Large intestine (tissue), 3 donors: ENCODE results near the gene SIRT1. TPM values are rescaled to one million over a fixed set of nuclear protein-coding genes. Genes with fewer than 3 reads are reported as not detected.

ENCODE experiments used
- DNase-seq, 2 donors: peaks; one replicate each; pipeline versions ENCODE4 v3.0.0 to v3.0.0-alpha.2; 2013
- H3K27ac ChIP-seq: one replicate; pipeline ENCODE4 v1.5.1; 2013; ENCODE audit warnings: low read length
- H3K27me3 ChIP-seq: 2 replicates; pipeline ENCODE4 v1.6.1; 2013; ENCODE audit warnings: low read length; ENCODE audit not compliant: control insufficient read depth, insufficient read depth
- H3K36me3 ChIP-seq: 2 replicates; pipeline ENCODE4 v1.6.1; 2013; ENCODE audit warnings: low read length; ENCODE audit not compliant: control insufficient read depth, insufficient read depth
- H3K4me1 ChIP-seq: one replicate; pipeline ENCODE4 v1.6.1; 2013; ENCODE audit warnings: low read length; ENCODE audit not compliant: control insufficient read depth, insufficient read depth
- H3K4me3 ChIP-seq: one replicate; pipeline ENCODE4 v1.5.1; 2013; ENCODE audit warnings: low read length
- H3K9me3 ChIP-seq: one replicate; pipeline ENCODE4 v1.6.1; 2013; ENCODE audit warnings: mild to moderate bottlenecking, low read depth, low read length, moderate library complexity; ENCODE audit not compliant: control insufficient read depth
- WGBS: methylation state at CpG from one replicate; pipeline ENCODE4 v1.1.5; 2013; ENCODE audit warnings: low lambda C conversion rate; ENCODE audit not compliant: insufficient coverage; 5-methylcytosine and 5-hydroxymethylcytosine counted together
- polyA plus RNA-seq: library from polyadenylated mRNA; unstranded; fragments of 120-200 nt; gene quantifications from one replicate; pipeline ENCODE4 v1.2.1, GENCODE V29; 2013

Gene SIRT1
- polyA plus RNA-seq, 1 donor: 20.6 TPM

DNA sequence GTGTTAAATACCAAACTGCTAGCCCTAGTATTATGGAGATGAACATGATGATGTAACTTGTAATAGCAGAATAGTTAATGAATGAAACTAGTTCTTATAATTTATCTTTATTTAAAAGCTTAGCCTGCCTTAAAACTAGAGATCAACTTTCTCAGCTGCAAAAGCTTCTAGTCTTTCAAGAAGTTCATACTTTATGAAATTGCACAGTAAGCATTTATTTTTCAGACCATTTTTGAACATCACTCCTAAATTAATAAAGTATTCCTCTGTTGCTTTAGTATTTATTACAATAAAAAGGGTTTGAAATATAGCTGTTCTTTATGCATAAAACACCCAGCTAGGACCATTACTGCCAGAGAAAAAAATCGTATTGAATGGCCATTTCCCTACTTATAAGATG is 33.2 kb downstream of the SIRT1 start:
- H3K36me3 ChIP-seq: peaks cover 37% of the 10 kb centered on the region
- DNase-seq: no peak
- WGBS: 100% methylated on average over 1 of the region's 1 CpG

DNA sequence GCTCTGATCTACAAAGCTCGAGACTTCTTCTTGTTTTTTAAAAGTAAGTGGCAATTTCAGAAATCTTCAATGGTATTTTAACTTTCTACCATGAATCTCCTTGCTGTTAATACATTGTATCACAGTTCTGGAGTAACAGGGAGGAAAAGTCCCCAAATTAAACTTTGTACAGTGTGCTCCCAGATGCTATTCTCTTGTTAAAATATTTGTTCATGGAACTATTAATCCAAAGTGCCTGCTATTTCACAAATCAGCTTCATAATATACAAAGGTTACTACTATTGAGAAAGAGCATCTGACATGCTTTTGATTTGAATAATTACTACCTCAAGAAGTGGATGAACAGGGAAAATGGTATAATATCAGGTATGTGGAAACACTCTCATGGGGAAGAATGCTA is 36.6 kb downstream of the SIRT1 start:
- H3K4me1 ChIP-seq: no peaks in the 10 kb centered on the region
- no peaks in the 10 kb centered on the region for H3K9me3 ChIP-seq
- no peaks in the 10 kb centered on the region for H3K27me3 ChIP-seq
- peaks cover 23% of the 10 kb centered on the region for H3K36me3 ChIP-seq
- no peak overlapping the region for H3K27ac ChIP-seq
- no CpG with 5 or more reads among the region's 1 CpG for WGBS
- no peak for DNase-seq
- no peak overlapping the region for H3K4me3 ChIP-seq

More for the DNA sequence above, 33.2 kb downstream of the SIRT1 start:
- H3K27ac ChIP-seq: no peak overlapping the region
- no peak overlapping the region for H3K4me3 ChIP-seq
- no peaks in the 10 kb centered on the region for H3K9me3 ChIP-seq
- no peaks in the 10 kb centered on the region for H3K27me3 ChIP-seq
- H3K4me1 ChIP-seq: no peaks in the 10 kb centered on the region

DNA sequence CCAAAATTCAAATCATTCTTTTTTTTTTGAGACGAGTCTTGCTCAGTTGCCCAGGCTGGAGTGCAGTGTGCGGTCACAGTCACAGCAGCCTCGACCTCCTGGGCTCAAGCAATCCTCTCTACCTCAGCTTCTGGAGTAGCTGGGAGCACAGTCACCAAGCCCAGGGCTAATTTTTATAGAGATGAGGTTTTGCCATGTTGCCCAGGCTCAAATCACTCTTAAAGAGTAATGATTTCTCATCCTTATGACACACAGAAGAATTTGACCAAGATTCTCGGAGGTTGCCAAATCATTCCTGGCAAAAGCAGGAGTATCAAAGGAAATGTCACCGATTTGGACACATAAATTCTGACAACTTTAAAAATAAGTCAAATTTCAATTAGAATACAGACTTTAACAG is 39.1 kb downstream of the SIRT1 start:
- H3K4me1 ChIP-seq: no peaks in the 10 kb centered on the region
- DNase-seq: no peak
- H3K27me3 ChIP-seq: no peaks in the 10 kb centered on the region
- WGBS: 90% methylated on average over 1 of the region's 5 CpGs
- no peak overlapping the region for H3K27ac ChIP-seq
- no peaks in the 10 kb centered on the region for H3K9me3 ChIP-seq
- no peak overlapping the region for H3K4me3 ChIP-seq
- peaks cover 24% of the 10 kb centered on the region for H3K36me3 ChIP-seq

DNA sequence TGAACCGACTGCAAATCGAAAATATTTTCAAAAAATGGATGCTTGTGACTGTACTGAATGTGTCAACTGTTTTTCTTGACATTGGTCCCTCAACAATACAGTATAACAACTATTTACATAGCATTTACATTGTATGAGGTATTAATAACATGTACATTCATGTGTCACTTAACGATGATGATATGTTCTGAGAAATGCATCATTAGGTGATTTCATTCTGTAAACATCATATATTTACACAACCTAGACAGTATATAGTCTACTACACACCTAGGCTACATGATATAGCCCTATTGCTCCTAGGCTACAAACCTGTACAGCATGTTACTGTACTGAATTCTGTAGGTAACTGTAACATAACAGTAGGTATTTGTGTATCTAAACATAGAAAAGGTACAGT is 39.7 kb downstream of the SIRT1 start:
- Histone ChIP-seq H3K4me1 (no peaks in the 10 kb centered on the region), H3K9me3 (no peaks in the 10 kb centered on the region), H3K27me3 (no peaks in the 10 kb centered on the region), H3K4me3 (no peak overlapping the region), H3K27ac (no peak overlapping the region), H3K36me3 (peaks cover 24% of the 10 kb centered on the region)
- no peak for DNase-seq
- WGBS: no CpG with 5 or more reads among the region's 3 CpGs

DNA sequence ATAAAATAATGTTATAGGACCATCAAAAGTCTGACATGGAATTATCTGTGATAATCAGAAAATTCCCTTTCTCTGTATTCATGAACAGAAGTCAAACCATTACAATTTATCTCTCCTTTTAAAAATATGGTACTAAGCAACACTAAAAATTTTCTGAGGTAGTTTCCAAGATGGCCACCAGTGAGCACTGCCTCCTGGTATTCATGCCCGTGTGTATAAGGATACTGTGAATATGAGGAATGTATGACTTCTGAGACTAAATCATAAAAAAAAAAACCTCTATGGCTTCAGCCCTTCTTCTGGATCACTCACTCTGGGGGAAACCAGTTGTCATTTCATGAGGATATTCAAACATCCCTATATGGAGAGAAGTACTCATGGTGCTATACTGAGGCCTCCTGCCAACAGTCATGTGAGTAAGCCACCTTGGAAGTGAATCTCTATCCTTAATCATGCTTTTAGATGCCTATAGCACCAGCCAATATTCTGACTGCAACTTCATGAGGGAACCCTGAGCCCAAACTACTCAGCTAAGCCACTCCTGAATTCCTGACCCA is 41.1 kb downstream of the SIRT1 start:
- no peaks in the 10 kb centered on the region for H3K4me1 ChIP-seq
- peaks cover 30% of the 10 kb centered on the region for H3K36me3 ChIP-seq
- H3K4me3 ChIP-seq: no peak overlapping the region
- no peaks in the 10 kb centered on the region for H3K9me3 ChIP-seq
- WGBS: no CpG with 5 or more reads among the region's 1 CpG
- no peaks in the 10 kb centered on the region for H3K27me3 ChIP-seq
- DNase-seq: no peak
- no peak overlapping the region for H3K27ac ChIP-seq

DNA sequence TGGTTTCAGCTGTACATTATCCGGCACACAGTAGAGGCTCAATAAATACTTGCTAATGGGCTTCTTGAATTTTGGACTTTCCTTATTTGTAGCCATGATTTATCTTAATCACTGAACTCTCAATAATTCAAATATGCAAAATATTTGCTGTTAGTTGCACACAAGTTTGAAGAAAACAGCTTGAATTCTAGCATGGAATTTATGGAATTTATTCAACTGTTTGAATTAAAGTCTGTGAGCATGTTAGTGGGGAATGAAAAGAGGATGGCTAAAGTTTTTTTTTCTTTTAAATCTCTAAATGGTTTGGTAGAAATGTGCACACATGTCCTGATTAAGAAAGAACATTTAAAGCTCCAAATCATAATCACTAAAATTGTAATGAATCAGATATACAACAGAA is 42.5 kb downstream of the SIRT1 start:
- no peak for DNase-seq
- Histone ChIP-seq H3K4me3 (no peak overlapping the region), H3K4me1 (no peaks in the 10 kb centered on the region), H3K27ac (no peak overlapping the region), H3K27me3 (no peaks in the 10 kb centered on the region), H3K9me3 (no peaks in the 10 kb centered on the region), H3K36me3 (peaks cover 41% of the 10 kb centered on the region)
- no CpG with 5 or more reads among the region's 1 CpG for WGBS

DNA sequence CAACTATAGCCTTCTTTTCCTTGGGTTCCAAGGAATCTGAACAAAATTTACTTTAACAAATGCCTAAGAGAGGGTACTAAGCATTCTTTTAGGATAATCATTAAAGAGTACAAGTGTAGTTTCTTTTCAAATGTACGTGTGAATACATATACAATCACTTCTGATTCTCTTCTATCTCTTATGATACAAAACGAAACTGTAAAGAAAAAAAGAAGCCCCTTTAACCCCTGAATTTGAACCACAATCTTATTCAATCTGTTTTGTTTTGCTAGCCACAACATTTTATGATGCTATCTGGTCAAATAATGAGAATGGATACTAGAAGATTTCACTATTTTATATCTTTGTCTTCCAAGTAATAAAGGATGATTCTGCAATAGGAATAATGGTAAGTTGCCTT is 48.7 kb downstream of the SIRT1 start:
- no peak overlapping the region for H3K4me3 ChIP-seq
- H3K4me1 ChIP-seq: no peaks in the 10 kb centered on the region
- H3K36me3 ChIP-seq: peaks cover 45% of the 10 kb centered on the region
- no peaks in the 10 kb centered on the region for H3K9me3 ChIP-seq
- 89% methylated on average over 1 of the region's 2 CpGs for WGBS
- no peak overlapping the region for H3K27ac ChIP-seq
- no peak for DNase-seq
- H3K27me3 ChIP-seq: no peaks in the 10 kb centered on the region

DNA sequence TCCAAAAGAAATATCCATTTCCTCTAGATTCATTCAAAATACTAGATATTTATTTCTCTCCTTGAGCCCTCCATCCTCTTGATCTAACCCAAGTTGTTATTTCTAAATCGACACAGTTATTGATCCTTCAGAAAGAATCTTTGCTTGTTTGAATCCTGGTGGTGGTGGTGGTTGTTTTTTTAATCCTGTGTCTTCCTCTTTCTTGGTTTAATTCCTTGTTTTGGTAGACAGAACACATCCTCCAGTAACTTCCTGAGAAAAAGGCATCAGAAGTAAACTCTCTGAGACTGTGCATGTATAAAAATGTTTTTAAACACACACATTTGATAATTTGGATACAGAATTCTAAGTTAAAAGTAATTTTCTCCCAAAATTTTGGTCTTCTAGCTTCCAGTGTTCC is 49.9 kb downstream of the SIRT1 start:
- Histone ChIP-seq H3K9me3 (no peaks in the 10 kb centered on the region), H3K4me3 (no peak overlapping the region), H3K27ac (no peak overlapping the region), H3K27me3 (no peaks in the 10 kb centered on the region), H3K4me1 (no peaks in the 10 kb centered on the region), H3K36me3 (peaks cover 41% of the 10 kb centered on the region)
- no peak for DNase-seq
- 83% methylated on average over 1 of the region's 1 CpG for WGBS

DNA sequence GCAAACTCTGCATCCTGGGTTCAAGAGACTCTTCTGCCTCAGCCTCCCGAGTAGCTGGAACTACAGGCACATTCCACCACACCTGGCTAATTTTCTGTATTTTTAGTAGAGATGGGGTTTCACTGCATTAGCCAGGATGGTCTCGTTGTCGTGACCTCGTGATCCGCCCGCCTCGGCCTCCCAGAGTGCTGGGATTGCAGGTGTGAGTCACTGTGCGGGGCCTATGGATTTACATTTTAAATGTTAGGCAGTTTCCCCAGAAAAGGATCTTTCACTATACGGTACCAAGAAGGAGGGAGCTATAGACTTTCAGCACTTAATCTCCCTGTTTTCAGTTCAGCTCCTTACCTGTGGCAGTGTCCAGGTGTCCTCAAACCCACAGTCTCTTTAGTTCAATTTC is 50.8 kb downstream of the SIRT1 start:
- no CpG with 5 or more reads among the region's 9 CpGs for WGBS
- Histone ChIP-seq H3K27me3 (no peaks in the 10 kb centered on the region), H3K4me3 (no peak overlapping the region), H3K4me1 (no peaks in the 10 kb centered on the region), H3K9me3 (no peaks in the 10 kb centered on the region), H3K36me3 (peaks cover 38% of the 10 kb centered on the region), H3K27ac (no peak overlapping the region)
- DNase-seq: no peak

DNA sequence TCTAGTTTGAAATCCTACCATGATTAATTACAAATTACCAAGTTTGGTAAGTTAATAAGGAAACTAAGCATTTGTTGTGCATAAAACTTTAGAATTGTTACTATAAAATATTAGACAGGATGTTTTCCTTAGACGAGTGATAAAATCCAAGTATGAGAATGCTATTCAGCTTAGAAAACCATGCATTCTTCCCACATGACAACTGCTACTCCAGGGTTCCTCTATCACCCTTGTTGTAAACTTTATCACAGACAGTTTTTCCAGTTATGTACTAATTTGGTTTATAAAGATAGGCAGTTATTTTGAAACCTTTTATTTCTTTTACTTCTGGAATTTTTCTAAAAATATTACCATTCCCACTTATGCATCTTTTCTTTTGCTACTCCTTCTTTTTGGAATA is 52.0 kb downstream of the SIRT1 start:
- no peaks in the 10 kb centered on the region for H3K27me3 ChIP-seq
- no CpG with 5 or more reads among the region's 1 CpG for WGBS
- no peak overlapping the region for H3K4me3 ChIP-seq
- peaks cover 32% of the 10 kb centered on the region for H3K36me3 ChIP-seq
- DNase-seq: no peak
- H3K9me3 ChIP-seq: no peaks in the 10 kb centered on the region
- H3K4me1 ChIP-seq: no peaks in the 10 kb centered on the region
- H3K27ac ChIP-seq: no peak overlapping the region

DNA sequence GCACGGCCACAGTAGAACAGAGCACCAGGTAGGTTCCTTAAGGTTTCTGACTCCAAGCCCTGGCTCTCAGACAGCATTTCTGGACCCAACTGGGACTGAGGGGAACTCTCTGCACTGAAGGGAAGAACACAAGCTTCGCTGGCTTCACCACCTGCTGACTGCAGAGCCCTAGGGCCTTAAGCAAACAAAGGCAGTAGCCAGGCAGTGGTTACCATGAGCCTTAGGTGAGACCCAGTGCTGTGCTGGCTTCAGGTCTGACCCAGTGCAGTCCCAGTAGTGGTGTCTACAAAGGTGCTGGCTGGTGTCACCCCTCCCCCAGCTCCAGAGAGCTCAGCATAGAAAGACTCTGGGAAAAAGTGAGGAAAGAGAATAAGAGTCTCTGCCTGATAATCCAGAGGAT is 59.5 kb downstream of the SIRT1 start:
- Histone ChIP-seq H3K4me1 (no peaks in the 10 kb centered on the region), H3K27me3 (no peaks in the 10 kb centered on the region), H3K27ac (no peak overlapping the region), H3K36me3 (peaks cover 25% of the 10 kb centered on the region), H3K4me3 (no peak overlapping the region), H3K9me3 (peaks cover 15% of the 10 kb centered on the region)
- no peak for DNase-seq
- no CpG with 5 or more reads among the region's 2 CpGs for WGBS
